HG03342 (cell line): ENCODE data around the gene PUS10.
"Not testable (repeated sequence)": the region's sequence is repeated elsewhere in the genome, so short reads cannot be mapped to it uniquely, and the experiment has no call there.

Experiments
- ATAC-seq: cut with Tn5 transposase; IDR thresholded peaks from one replicate; pipeline ENCODE4 v1.9.1; 2021; ENCODE audit warnings: mild to moderate bottlenecking, moderate library complexity; ENCODE audit not compliant: unreplicated experiment

The PUS10 gene

GRCh38 chr2:61017556-61018317 lies at the start of gene PUS10, which contains the start of gene PEX13:
Gene PUS10, minus strand, starts transcription at chr2:61018255. Its CDS starts 6,365 bp downstream, at chr2:61011890.
Gene PEX13, plus strand, starts transcription at chr2:61017720. Its CDS starts 40 bp downstream, at chr2:61017760.
- ATAC-seq, result peak; percentile 73

GRCh38 chr2:61065714-61066709 lies 48.0 kb upstream of the PUS10 start, which contains the start of gene SANBR:
Gene SANBR, plus strand, starts transcription at chr2:61065871. Its CDS starts 4,480 bp downstream, at chr2:61070351.
- ATAC-seq, result peak; percentile 95

GRCh38 chr2:61059382-61059781 lies 41.3 kb upstream of the PUS10 start:
- no peak for ATAC-seq

GRCh38 chr2:61057562-61057961 lies 39.5 kb upstream of the PUS10 start:
- no peak for ATAC-seq

GRCh38 chr2:61055557-61055956 lies 37.5 kb upstream of the PUS10 start:
- ATAC-seq, result no peak

GRCh38 chr2:61045999-61046398 lies 27.9 kb upstream of the PUS10 start:
- ATAC-seq, result no peak

GRCh38 chr2:61045226-61045625 lies 27.2 kb upstream of the PUS10 start:
- no peak for ATAC-seq

- no peak for ATAC-seq
Measured at GRCh38 chr2:61044636-61045035, 26.6 kb upstream of the PUS10 start.

- no peak for ATAC-seq
Measured at GRCh38 chr2:61042807-61043206, 24.8 kb upstream of the PUS10 start.

GRCh38 chr2:61036643-61037042 lies 18.6 kb upstream of the PUS10 start:
- ATAC-seq, result not testable (repeated sequence)

- not testable (repeated sequence) for ATAC-seq
Measured at GRCh38 chr2:61034592-61034991, 16.5 kb upstream of the PUS10 start.

GRCh38 chr2:61029533-61029932 lies 11.5 kb upstream of the PUS10 start:
- ATAC-seq, result no peak

- no peak for ATAC-seq
Measured at GRCh38 chr2:61023670-61024069, 5.6 kb upstream of the PUS10 start.

- ATAC-seq, result no peak
Measured at GRCh38 chr2:61021228-61021660, 3.2 kb upstream of the PUS10 start.

GRCh38 chr2:61018798-61019197 lies 743 bp upstream of the PUS10 start:
- no peak for ATAC-seq

GRCh38 chr2:61018318-61018755 lies 282 bp upstream of the PUS10 start:
- no peak for ATAC-seq

GRCh38 chr2:61017003-61017555 lies 976 bp downstream of the PUS10 start:
- ATAC-seq, result peak; percentile 53

- peak; percentile 28 for ATAC-seq
Measured at GRCh38 chr2:61016392-61017002, 1.6 kb downstream of the PUS10 start.

GRCh38 chr2:61015976-61016375 lies 2.1 kb downstream of the PUS10 start:
- no peak for ATAC-seq

GRCh38 chr2:61014763-61015162 lies 3.3 kb downstream of the PUS10 start:
- no peak for ATAC-seq

- no peak for ATAC-seq
Measured at GRCh38 chr2:61013382-61013781, 4.7 kb downstream of the PUS10 start.
